ENCODE results near the gene NTSR1. TPM values are rescaled to one million over a fixed set of nuclear protein-coding genes. Genes with fewer than 3 reads are reported as not detected.
"Not testable (repeated sequence)": the region's sequence is repeated elsewhere in the genome, so short reads cannot be mapped to it uniquely, and the experiment has no call there.

NTSR1 gene
- total RNA-seq, 6 experiments from 2014 or later: 0.04 to 0.74 (median 0.09) TPM; not detected in 2

DNA sequence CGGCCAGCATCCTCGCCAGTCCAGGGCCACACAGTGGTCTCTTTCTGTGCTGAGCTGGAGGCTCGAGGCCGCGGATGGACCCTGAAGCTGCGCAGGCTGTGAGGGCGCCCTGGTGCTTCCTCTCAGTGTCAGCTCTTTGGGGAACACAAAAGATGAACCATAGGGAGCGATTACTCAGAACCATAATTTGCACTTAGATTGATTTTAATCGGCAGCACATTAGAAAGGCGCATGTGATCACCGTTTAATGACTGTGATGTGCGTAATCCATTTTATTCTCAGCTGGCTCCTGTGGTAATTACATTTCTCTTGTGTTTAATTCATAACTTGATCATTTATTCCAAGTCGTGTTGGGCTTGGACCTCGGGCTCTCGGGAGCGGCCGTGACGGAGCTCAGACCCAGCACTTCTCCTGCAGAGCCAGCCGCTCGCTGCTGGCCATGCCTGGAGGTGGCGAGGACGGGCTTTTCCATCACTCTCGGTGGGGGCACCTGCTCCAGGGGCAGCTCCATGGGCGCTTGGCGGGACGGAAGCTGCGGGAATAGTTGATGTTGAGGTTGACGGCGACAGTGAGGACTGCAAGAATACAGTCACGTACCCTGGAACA lies 25.6 kb upstream of the NTSR1 start:
- 64% methylated on average over 20 of the region's 30 CpGs for WGBS (ENCODE audit: insufficient coverage, low coverage, low lambda C conversion rate, missing lambda C conversion rate)
- no peak for ATAC-seq
- Histone ChIP-seq H3K9me3 (no peaks in the 10 kb centered on the region), H3K4me1 (peaks cover 0 to 3% (median 0%) of the 10 kb centered on the region in 4 donors), H3K27ac (no peak overlapping the region), H3K36me3 (no peaks in the 10 kb centered on the region), H3K4me3 (no peak overlapping the region), H3K27me3 (no peaks in the 10 kb centered on the region)
- intact Hi-C loops (cut with DNase I): no loop called here
- no peak for DNase-seq
- no peak for TF ChIP-seq POLR2A (IDR thresholded peaks at IDR 0.05)
- TF ChIP-seq, protein P1, sequence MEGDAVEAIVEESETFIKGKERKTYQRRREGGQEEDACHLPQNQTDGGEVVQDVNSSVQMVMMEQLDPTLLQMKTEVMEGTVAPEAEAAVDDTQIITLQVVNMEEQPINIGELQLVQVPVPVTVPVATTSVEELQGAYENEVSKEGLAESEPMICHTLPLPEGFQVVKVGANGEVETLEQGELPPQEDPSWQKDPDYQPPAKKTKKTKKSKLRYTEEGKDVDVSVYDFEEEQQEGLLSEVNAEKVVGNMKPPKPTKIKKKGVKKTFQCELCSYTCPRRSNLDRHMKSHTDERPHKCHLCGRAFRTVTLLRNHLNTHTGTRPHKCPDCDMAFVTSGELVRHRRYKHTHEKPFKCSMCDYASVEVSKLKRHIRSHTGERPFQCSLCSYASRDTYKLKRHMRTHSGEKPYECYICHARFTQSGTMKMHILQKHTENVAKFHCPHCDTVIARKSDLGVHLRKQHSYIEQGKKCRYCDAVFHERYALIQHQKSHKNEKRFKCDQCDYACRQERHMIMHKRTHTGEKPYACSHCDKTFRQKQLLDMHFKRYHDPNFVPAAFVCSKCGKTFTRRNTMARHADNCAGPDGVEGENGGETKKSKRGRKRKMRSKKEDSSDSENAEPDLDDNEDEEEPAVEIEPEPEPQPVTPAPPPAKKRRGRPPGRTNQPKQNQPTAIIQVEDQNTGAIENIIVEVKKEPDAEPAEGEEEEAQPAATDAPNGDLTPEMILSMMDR (IDR thresholded peaks at IDR 0.05): no peak

GRCh38 chr20:62683660-62684322 lies 24.8 kb upstream of the NTSR1 start:
- DNase-seq: not testable (repeated sequence)

GRCh38 chr20:62684981-62685380 lies 23.7 kb upstream of the NTSR1 start:
- no peaks in the 10 kb centered on the region for H3K9me3 ChIP-seq
- H3K27me3 ChIP-seq: no peaks in the 10 kb centered on the region
- no peaks in the 10 kb centered on the region for H3K36me3 ChIP-seq
- TF ChIP-seq, protein P1 (IDR thresholded peaks at IDR 0.05): no peak
- TF ChIP-seq POLR2A (IDR thresholded peaks at IDR 0.05): no peak
- ATAC-seq (no peak), DNase-seq (no peak)
- H3K27ac ChIP-seq: no peak overlapping the region
- H3K4me3 ChIP-seq: no peak overlapping the region
- WGBS (ENCODE audit: insufficient coverage, low coverage, low lambda C conversion rate, missing lambda C conversion rate): 17% methylated on average over 2 of the region's 12 CpGs
- H3K4me1 ChIP-seq: no peaks in the 10 kb centered on the region
- intact Hi-C loops (cut with DNase I): no loop called here

More at GRCh38 chr20:62683660-62684322, 24.8 kb upstream of the NTSR1 start:
- intact Hi-C loops (cut with DNase I); H3K4me3 ChIP-seq; H3K27ac ChIP-seq; H3K36me3 ChIP-seq; ATAC-seq; H3K27me3 ChIP-seq; H3K9me3 ChIP-seq; H3K4me1 ChIP-seq: not testable (repeated sequence)
- 90% methylated on average over 43 of the region's 52 CpGs for WGBS (ENCODE audit: insufficient coverage, low coverage, low lambda C conversion rate, missing lambda C conversion rate)

DNA sequence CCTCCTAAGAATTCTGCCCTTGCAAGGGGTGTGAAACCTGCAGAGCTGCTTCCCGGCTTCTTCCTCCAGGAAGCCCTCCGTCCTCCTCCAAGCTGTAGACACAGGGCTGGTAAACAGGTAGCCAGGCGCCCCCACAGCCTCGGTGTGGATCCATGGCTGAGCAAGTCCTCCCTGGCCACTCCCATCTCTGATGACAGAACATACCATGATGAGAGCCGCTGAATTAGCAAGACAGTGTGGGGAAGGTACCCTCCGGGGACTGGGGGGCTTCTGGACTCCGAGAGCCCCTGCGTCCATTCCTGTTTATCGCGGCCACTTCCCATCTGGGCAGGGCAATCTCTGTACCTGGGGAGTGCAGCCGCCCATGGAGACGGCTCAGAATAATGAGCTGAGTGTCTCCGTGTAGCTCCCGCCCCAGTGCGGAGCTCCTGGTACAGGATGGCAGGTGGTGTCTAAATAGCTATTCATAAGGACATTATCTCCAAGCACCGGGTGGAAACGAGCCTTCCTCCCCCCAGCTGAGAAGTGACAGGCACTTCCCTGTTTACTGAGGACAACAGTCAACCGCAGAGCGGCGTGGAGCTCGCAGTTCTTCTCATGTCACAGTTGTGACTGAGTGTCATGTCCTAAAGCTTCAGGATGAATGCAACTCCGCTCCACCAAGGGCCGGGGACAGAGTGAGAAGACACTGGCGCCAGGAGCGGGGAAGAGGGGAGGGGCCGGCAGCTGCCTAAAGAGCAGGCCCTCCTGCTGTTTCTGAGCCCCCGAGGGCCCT lies 22.7 kb upstream of the NTSR1 start:
- Histone ChIP-seq H3K27me3 (no peaks in the 10 kb centered on the region), H3K27ac (no peak overlapping the region), H3K9me3 (no peaks in the 10 kb centered on the region), H3K36me3 (no peaks in the 10 kb centered on the region), H3K4me3 (no peak overlapping the region), H3K4me1 (no peaks in the 10 kb centered on the region)
- DNase-seq (peak in 2 of 3 donors; percentile 58 to 80), ATAC-seq (peak; percentile 53 to 85 (median 68))
- WGBS (ENCODE audit: insufficient coverage, low coverage, low lambda C conversion rate, missing lambda C conversion rate): 16% methylated on average over 9 of the region's 27 CpGs
- intact Hi-C loops (cut with DNase I): no loop called here
- TF ChIP-seq POLR2A (IDR thresholded peaks at IDR 0.05): no peak
- TF ChIP-seq, protein P1 (IDR thresholded peaks at IDR 0.05): no peak

Measured in right lobe of liver (tissue), 6 donors.